ENCODE measurements around the gene MT1X. TPM values are rescaled to one million over a fixed set of nuclear protein-coding genes. Genes with fewer than 3 reads are reported as not detected.
A peak's percentile ranks its signal among the peaks of the same experiment; 100 is the strongest.

MT1X gene
- total RNA-seq, 1 donor from 2014 or later, result 75.1 TPM

DNA sequence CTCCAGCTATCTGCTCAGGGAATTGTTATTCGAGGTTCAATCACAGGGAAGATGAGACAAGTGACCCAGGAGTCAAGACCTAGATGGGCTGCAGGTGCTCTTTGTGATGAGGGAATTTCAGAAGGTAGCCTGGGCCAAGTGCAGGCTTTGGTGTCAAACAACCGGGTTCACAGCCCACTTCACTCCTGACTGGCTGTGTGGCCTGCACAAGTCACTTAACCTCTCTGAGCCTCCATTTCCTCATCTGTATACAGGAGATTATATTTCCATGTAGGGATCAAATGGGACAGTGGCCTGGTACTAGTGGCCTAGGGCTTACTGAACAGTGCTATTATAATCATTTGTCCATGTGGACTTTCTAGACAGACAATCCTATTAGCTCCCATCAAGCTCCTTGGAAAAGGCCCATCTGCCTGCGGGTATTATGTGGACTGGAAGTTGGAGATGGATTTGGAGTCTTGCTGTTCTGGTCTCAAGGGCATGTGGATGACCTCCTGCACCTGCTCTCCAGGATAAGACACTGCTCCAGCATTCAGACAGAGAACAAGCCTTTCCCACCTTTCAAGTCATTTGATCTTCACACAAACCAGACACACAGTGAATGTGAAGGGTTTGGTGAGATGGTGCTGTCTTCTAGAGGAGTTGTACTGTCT lies 3.1 kb upstream of the MT1X start:
- DNase-seq (ENCODE audit: low spot score), result no peak

DNA sequence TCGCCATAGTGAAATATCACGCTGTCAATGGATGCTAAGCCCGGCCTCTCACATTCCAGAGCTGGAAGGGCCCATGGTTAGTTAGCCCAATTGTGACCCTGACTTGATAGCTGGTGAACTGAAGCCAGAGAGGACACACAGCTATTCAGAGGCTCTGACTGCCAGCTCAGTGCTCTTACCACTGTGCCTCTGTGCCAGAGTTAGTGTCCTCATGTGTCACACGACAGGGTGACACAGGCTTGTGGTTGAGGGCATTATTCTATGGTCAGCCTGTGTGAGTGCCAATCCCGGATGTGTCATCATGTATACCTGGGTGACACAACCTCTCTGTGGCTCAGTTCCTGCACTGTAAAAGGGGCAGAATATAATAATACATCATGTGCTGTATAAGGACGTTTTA lies 2.5 kb upstream of the MT1X start:
- no peak for DNase-seq (ENCODE audit: low spot score)

DNA sequence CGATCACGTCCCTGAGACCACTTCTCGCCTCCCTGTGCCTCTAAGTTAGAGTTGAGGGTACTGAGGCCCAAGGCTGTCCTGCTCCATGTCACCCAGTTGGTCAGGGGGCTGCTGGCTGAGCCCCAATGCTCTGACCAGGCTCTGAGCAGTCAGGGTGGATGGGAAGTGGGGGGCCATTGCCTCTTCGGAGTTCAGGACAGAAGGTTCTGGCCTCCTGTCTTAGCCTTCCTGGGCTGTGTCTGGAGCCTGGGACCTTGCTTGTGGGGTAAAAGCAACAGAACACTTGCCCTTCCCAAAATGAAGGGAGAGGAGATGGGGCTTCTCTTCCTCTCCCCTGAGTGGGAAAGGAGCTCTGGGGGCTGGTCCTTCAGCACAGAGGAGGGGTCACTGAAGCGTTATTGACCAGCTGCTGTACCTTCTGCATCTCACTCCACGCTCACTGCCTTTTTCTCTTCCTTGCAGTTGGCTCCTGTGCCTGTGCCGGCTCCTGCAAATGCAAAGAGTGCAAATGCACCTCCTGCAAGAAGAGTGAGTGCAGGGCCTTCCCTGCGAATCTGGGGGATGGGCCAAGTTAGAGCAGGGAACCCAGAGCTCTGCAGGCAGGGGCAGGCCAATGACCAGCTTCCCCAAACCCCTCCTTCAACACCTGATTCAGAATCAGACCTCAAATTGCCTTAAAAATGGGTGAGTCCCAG lies 580 bp downstream of the MT1X start:
- DNase-seq (ENCODE audit: low spot score), result no peak

DNA sequence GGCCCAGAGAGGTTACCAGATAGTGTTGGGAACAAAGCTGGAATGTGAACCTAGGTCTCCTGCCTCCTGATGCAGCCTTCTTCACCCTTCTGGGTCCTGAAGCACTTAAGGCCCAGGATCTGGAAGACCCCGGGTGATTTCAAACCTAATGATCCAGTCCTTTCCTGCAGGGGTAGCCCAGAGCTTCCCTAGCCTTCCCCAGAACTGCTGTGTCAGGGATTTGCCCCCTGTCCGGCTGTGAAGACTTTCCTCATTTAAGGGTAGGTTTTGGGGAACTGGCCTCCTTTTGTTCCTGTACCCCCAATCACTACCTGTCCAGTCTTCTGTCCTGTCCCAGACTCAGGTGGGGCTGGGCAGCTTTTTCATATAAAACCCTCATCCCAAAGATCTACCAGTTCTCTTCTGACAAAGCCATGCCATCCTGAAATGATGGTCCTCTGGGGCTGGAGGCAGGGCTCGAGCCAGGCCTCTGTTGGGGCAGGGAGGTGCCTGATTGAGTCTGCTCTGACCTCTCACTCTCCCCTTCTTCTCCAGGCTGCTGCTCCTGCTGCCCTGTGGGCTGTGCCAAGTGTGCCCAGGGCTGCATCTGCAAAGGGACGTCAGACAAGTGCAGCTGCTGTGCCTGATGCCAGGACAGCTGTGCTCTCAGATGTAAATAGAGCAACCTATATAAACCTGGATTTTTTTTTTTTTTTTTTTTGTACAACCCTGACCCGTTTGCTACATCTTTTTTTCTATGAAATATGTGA lies 1.3 kb downstream of the MT1X start:
- no peak for DNase-seq (ENCODE audit: low spot score)

DNA sequence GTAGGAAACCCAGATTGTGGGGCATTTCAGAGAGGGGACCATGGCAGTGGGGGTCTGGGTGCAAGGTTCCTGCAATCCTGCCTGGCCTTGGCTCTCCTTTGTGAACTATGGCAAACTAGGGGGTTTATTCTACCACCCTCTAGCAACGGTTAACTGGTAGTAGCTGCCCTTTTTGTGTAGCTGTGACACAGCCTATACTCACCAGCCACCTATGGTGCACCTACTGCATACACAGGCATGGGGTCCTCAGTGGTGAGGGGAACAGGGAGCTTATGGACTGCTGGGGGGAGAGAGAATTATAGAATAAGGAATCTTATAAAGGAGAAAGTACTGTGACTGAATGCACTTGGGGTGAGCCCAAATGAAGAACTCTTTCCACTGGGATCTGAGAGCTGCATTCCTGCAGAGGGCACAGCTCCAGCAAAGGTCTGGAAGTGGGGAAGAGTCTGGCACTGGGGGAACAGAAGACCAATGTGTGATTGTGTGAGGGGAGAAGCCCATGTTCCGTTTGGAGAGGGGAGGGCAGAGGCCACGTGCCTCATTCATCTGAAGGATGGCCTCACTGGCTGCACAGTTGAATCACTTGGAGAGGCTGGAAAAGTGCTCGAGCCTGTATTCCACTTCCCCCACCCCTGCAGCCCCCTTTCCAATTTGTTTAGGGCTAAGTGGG lies 2.1 kb downstream of the MT1X start:
- no peak for DNase-seq (ENCODE audit: low spot score)

DNA sequence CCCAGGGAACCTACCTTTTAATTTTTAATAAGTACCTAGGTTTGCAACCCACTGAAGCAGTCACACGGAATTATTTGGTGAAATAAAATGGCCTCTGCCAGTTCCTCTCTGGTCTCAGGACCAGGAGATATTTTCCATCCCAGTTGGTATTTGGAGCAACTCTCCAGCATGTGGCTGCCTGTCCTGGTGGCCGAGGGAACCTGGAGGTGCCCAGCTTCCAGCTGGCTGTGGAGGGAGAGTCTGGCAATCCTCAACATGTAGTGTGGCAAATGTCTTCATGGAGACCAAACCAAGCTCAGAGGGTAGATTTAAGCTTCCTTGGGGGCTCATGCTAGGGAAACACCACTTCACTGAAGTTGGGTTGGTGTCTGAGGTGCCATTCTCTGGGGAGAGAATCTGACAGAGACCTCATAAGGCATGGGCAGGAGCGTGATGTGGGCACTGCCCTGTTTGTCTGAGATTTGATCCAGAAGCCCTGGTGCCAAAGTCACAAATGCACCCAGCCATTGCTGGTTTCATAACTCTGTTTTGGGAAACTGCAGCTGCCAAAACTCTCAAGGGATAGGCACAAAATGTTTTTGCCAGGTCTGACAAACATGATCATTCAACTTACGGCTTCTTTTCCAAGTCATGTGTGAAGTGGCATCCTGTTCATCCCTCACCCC lies 2.8 kb downstream of the MT1X start:
- no peak for DNase-seq (ENCODE audit: low spot score)

DNA sequence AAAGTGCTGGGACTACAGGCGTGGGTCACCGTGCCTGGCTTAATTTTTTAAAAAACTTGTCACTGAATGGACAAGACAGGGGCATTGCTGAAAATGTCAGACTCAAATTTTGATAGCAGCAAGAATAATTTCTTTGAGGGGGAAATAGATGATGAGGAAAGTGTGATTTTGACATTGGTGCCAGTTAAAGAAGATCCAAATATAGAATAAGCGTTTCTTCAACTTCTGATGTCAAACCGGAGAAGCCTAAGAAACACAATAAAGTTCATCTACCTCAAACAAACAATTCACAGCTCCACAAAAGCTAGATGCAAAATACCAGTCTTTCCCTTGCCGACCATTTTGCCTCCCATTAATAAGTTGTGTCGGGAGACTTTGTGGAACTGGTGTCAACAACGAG lies 4.5 kb downstream of the MT1X start:
- DNase-seq (ENCODE audit: low spot score), result no peak

DNA sequence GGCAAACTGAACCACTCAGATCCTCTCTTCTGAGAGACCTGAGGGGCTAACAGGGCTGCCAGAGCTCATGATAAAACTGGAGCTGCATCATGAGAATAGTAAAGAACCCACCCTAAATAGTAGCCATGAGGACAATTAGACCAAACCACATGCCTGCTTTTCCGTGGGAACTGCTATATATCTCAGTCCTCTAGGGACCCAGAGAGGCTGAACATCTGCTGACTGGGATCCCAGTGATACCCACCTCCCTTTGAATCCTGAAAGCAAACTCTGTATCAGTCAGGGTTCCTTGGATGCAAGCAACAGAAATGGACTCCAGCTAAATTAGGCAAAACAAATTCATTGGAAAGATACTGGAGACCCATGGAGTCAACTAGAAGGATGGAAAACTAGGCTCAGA lies 6.5 kb downstream of the MT1X start:
- DNase-seq (ENCODE audit: low spot score), result no peak

DNA sequence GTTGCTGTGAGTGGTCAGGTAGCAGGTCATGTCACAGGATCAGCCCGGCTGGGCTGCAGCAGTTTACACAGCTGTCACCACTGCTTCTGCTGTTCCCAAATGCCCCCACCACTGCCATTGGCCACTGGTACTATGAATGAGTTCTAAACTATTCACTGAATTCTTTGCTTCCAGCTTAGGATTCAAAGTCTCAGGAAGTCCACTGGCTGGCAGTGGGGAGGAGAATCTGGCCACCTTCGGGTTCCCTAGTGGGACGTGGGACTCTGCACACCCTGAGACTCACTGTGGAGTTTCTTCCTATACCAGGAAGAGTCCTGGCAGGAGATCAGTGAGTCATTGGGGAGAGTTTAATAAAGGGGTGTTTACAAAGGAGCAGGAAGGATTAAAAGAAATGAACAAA lies 6.9 kb downstream of the MT1X start:
- DNase-seq (ENCODE audit: low spot score), result no peak

DNA sequence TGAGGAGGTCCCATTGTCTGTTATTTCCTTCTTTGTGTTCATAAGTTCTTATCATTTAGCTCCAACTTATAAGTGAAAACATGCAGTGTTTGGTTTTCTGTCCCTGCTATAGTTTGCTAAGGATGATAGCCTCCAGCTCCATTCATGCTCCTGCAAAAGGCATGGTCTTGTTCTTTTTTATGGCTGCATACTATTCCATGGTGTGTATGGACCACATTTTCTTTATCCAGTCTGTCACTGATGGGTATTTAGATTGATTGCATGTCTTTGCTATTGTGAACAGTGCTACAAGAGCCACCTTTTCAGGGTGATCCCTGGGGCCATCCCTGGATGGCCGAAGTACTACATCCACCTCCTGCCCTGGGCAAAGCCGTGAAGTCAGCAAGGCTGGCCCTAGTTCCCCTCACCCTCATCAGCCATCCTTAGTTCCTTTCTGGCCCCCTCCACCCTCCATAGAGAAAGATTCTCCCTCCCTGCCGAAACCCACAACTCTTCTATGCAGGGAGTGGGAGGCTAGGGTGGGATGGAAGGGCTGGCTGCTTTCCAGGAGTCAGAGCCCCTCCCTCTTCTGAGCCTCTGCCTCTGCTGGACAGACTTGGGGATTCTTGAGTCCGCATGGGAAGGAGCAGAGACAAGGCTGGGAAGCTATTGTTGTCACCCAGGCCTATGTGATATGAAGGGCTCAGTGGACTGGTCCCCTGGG lies 8.3 kb downstream of the MT1X start:
- no peak for DNase-seq (ENCODE audit: low spot score)

DNA sequence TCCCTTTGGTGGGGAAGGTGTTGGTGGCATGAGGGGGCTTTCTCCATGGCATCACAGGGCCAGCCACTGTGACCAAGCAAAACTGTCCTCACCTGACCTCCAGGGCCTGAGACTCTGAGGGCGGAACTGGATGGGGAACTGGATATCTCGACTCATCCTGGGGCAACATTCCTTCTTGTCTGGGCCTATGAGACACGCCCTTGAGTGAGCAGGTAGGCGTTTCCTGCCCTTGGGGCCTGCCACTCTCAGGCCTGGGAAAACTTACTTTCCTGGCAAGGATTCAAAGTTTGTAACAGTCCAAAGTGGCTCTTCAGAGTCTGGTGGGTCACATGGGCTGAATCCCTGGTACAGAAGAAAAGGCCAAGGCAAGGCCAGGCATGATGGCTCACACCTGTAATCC lies 9.6 kb downstream of the MT1X start:
- DNase-seq (ENCODE audit: low spot score), result peak; percentile 59

DNA sequence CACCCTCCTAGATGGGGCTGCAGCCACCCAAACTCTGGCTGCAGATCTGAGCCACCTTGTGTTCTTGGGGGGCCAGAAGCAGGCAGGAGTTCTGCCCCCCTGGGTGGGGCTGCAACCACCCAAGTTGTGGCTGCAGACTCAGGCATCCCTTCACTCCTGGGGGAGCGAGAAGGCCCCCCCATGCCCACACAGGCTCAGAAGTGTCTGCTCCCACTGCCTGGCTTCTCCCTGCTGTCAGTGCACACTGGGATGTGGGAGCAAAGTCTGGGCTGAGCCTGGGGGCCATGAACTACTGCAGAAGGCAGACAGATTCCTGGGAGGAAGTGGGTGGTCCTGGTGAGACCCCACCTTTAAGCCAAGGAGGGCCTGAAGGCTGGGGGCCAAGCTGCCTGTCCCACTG lies 13.0 kb downstream of the MT1X start:
- DNase-seq (ENCODE audit: low spot score), result no peak

DNA sequence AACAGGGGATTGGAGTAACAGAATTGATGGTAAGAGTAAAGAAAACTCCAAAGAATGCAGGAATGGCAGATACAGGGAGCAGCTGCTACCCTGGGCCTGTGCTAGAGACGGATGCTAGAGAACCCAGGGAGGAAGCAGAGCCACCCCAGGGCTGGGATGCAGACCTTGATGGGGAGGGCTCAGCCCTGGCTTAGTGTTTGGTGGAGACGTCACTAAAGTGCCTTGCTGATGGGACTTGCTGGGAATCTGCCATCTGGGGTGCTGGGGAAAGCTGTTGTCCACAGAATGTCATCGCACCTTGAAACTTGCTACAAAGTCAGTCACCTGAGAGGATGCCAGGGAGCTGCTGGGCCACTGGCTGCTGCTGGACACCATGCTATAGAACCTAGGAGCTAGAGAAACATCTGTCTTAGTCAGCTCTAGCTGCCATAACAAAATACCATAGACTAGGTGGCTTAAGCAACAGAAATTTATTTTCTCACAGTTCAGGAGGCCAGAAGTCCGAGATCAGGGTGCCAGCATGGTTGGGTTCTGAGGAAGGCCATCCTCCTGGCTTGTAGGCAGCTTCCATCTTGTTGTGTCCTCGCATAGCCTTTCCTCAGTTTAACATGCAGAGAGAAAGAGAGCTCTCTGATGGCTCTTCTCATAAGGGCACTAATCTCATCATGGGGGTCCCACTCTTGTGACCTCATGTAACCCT lies 15.3 kb downstream of the MT1X start:
- DNase-seq (ENCODE audit: low spot score), result no peak

DNA sequence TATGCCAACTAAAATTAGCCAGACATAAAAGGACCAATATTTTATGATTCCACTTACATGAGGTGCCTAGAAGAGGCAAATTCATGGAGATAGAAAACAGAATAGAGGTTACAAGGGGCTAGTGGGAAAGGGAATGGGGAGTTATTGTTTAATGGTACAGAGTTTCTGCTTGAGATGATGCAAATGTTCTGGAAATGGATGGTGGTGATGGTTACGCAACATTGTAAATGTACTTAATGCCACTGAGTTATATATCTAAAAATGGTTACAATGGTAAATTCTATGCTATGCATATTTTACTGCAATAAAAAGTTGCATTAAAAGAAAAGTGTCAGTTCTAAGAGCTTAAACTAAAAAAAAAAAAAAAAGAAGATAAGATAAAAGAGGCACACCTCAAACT lies 17.9 kb downstream of the MT1X start:
- no peak for DNase-seq (ENCODE audit: low spot score)

DNA sequence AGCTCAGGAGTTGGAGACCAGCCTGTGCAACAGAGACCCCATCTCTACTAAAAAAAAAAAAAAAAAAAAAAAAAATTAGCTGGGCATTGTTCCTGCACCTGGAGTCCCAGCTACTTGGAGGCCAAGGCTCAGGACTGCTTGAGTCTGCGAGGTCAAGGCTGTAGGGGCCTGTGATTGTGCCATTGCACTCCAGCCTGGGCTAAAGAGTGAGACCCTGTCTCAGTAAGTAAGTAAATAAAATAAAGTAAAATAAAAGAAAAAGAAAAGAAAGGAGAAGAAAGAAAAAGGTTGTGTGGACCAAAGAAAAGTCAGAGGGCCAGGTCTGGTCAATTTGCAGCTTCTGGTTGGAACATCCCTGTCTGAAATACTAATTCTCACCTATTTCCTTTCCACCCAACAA lies 18.4 kb downstream of the MT1X start:
- no peak for DNase-seq (ENCODE audit: low spot score)

DNA sequence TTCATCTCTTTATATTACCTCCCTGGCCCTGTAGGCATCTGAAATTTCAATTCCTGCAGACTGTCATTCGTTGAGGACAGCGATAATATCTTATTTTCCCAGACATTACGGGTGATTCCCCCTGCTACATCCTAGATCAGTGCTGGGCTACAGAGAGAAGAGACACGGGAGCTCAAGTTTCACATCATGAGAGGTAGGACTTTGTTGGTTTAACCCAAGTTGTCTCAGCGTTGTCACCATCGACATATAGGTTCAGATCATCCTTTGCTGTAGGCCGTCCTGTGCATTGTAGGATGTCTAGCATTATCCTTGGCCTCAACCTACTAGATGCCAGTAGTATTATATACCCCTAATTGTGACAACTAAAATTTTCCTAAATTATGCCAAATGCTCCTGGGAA lies 19.3 kb downstream of the MT1X start:
- no peak for DNase-seq (ENCODE audit: low spot score)

DNA sequence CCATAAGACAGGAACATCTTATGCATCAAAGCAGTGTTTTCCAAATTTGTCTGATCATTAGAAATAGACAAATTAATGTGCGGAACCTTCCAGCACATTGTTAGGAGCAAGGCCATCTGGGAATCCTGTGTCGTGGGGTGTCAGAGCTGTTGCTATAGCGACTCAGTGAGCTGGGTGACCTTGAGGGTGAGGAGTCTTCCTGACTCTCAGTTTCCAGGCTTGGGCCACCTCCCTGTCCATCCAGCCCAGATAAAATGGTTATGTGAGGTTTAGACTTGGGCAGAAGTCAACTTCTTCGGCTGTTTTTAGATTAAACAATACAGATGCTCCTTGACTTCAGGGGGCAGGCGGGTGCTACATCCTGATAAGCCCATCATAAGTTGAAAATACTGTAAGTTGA lies 20.6 kb downstream of the MT1X start:
- DNase-seq (ENCODE audit: low spot score), result no peak

DNA sequence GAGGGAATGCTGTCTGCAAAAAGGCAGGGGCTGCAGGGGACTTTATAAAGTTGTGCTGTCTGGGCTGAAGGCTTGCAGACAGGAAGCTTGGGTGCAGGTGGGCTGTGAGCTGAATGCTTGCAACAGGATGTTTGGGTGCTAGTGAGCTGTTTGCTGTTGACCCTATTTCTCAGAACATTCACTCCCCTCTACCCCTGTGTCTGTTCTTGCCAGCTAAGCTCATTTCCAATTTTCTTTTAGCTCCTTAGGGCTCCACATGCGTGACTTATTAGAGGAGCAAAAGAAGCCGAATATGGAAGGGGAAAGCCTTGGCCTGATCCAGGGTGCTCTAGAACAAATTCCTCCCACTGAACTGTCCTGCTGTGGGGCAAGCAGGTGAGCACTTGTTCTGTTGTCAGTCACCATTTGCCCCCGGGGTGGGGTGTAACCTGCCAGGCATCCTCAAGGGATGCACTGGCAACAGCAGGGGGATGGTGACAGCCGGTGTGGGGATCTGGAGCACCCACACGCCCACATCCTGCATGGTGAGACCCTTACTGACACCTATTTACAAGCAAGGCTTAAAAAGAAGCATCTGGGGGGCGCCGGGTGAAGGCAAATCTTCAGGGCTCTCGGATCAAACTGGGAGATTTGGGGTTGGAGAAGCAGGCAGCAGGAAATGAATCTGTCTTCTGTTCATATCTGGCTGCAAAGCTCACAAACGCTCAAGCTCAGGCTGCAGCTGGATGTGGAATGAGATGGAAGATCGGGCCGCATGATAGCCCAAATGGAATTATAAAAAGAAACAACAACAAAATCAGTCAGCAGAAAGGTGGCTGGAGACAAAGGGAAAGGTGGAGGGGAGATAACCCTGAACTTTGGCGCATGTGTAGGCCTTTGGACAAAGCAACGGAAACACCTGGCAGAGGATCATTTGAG lies 26.5 kb downstream of the MT1X start:
- no peak for DNase-seq (ENCODE audit: low spot score)

DNA sequence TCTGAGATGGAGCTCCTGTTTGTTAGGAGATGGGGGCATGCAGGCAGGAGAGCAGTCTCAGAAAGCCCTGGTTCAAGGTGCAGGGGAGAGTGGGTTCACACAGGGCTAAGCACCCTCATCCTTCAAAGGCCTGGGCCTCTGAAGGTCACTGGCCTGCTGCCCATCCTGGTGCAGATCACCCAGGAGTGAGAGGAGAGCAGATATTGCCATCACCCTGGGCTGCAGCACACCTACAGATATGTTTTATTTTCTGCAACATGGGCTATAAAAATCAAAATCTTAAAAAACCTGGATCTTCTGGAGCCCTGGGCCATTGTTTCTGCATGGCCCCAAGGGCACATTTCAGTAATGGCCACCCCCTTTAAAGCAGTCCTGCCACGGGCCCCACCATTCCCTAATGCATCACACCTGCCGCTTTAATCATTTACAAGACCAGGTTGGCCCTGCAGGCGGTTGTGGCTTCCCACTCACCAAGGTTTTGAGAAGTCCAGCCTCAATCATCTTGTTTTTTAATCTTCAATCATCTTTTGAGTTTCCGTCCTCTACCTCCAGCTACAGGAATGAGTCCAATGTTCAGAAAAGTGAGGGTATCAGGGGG lies 27.3 kb downstream of the MT1X start:
- no peak for DNase-seq (ENCODE audit: low spot score)
